HFFc6 (cell line): Measurements from ENCODE around the gene ARAP1. TPM values are rescaled to one million over a fixed set of nuclear protein-coding genes. Genes with fewer than 3 reads are reported as not detected.
"Not testable (repeated sequence)": the region's sequence is repeated elsewhere in the genome, so short reads cannot be mapped to it uniquely, and the experiment has no call there.

Source experiments
- DNase-seq: peaks from one replicate; pipeline ENCODE4 v3.0.0-alpha.2; 2018
- H3K27ac Mint-ChIP-seq: 2 replicates; pipeline ENCODE4 v1.8.0; 2020; ENCODE audit warnings: mild to moderate bottlenecking, mixed read lengths
- H3K27me3 Mint-ChIP-seq: 2 replicates; pipeline ENCODE4 v1.8.0; 2021; ENCODE audit warnings: mild to moderate bottlenecking, moderate library complexity, mixed read lengths; ENCODE audit not compliant: insufficient read depth
- H3K36me3 Mint-ChIP-seq: 2 replicates; pipeline ENCODE4 v1.8.0; 2021; ENCODE audit warnings: low read depth, mixed read lengths
- H3K4me1 Mint-ChIP-seq: 2 replicates; pipeline ENCODE4 v1.8.0; 2020; ENCODE audit warnings: low read depth, mixed read lengths
- H3K4me3 Mint-ChIP-seq: 2 replicates; pipeline ENCODE4 v1.8.0; 2020; ENCODE audit warnings: mild to moderate bottlenecking, moderate library complexity, mixed read lengths
- H3K9me3 Mint-ChIP-seq: 2 replicates; pipeline ENCODE4 v1.8.0; 2020; ENCODE audit warnings: mild to moderate bottlenecking, mixed read lengths
- CTCF ChIP-seq: fragments of 200-600 bp; sonication (generic); IDR thresholded peaks from 2 replicates; pipeline ENCODE4 v1.5.0; 2021; ENCODE audit warnings: antibody characterized with exemption, mild to moderate bottlenecking
- total RNA-seq, 6 experiments: library from RNA; stranded (reverse); fragmentation: NEBNext Ultra II Directional; extraction: Animal tissue kit (Norgen Biotek cat#: 25700); gene quantifications; 2 replicates in 1 of 6; 3 replicates in 5 of 6; pipeline ENCODE4 v1.2.3, GENCODE V29; 2021

The ARAP1 gene
- total RNA-seq, 6 experiments from 2014 or later: 42.5 to 49.0 (median 46.8) TPM

- Mint-ChIP-seq H3K36me3 (no peaks in the 10 kb centered on the region), H3K27me3 (peaks cover 2% of the 10 kb centered on the region), H3K4me3 (no peak overlapping the region), H3K27ac (peak overlapping the region; percentile 96; the same call in 1 of the 2 replicates), H3K9me3 (no peaks in the 10 kb centered on the region; the same call in 1 of the 2 replicates), H3K4me1 (peaks cover 49% of the 10 kb centered on the region)
- TF ChIP-seq CTCF: no peak
- no peak for DNase-seq
Observed at GRCh38 chr11:72792437-72793021, 40.3 kb upstream of the ARAP1 start.

GRCh38 chr11:72791228-72791627 is 39.0 kb upstream of the ARAP1 start:
- not testable (repeated sequence) for DNase-seq, H3K27ac Mint-ChIP-seq, H3K27me3 Mint-ChIP-seq, H3K9me3 Mint-ChIP-seq, H3K36me3 Mint-ChIP-seq, H3K4me3 Mint-ChIP-seq
- peaks cover 49% of the 10 kb centered on the region for H3K4me1 Mint-ChIP-seq

- no peak for TF ChIP-seq CTCF
Observed at GRCh38 chr11:72789493-72790131, 37.4 kb upstream of the ARAP1 start.

GRCh38 chr11:72788241-72788640 is 36.0 kb upstream of the ARAP1 start:
- DNase-seq: no peak
- TF ChIP-seq CTCF: no peak
- Mint-ChIP-seq H3K4me1 (peaks cover 33% of the 10 kb centered on the region), H3K4me3 (no peak overlapping the region), H3K9me3 (no peaks in the 10 kb centered on the region), H3K36me3 (no peaks in the 10 kb centered on the region), H3K27ac (no peak overlapping the region), H3K27me3 (peaks cover 4% of the 10 kb centered on the region)

More at GRCh38 chr11:72789493-72790131, 37.4 kb upstream of the ARAP1 start:
- Mint-ChIP-seq H3K9me3 (no peaks in the 10 kb centered on the region), H3K36me3 (no peaks in the 10 kb centered on the region), H3K27me3 (peaks cover 3% of the 10 kb centered on the region), H3K4me1 (peaks cover 45% of the 10 kb centered on the region), H3K4me3 (0 out of 2 replicates have a peak overlapping the region, but pooled peaks have one; percentile 12), H3K27ac (peak overlapping the region; percentile 25; the same call in 1 of the 2 replicates)
- DNase-seq: peak; percentile 47

- H3K9me3 Mint-ChIP-seq: no peaks in the 10 kb centered on the region
- H3K4me3 Mint-ChIP-seq: no peak overlapping the region
- no peak for DNase-seq
- no peak for TF ChIP-seq CTCF
- H3K36me3 Mint-ChIP-seq: no peaks in the 10 kb centered on the region
- H3K27ac Mint-ChIP-seq: no peak overlapping the region
- H3K4me1 Mint-ChIP-seq: peaks cover 25% of the 10 kb centered on the region
- peaks cover 4% of the 10 kb centered on the region for H3K27me3 Mint-ChIP-seq
Observed at GRCh38 chr11:72787216-72788104, 35.3 kb upstream of the ARAP1 start.
